ENCODE data around the gene FGF22.

DNA sequence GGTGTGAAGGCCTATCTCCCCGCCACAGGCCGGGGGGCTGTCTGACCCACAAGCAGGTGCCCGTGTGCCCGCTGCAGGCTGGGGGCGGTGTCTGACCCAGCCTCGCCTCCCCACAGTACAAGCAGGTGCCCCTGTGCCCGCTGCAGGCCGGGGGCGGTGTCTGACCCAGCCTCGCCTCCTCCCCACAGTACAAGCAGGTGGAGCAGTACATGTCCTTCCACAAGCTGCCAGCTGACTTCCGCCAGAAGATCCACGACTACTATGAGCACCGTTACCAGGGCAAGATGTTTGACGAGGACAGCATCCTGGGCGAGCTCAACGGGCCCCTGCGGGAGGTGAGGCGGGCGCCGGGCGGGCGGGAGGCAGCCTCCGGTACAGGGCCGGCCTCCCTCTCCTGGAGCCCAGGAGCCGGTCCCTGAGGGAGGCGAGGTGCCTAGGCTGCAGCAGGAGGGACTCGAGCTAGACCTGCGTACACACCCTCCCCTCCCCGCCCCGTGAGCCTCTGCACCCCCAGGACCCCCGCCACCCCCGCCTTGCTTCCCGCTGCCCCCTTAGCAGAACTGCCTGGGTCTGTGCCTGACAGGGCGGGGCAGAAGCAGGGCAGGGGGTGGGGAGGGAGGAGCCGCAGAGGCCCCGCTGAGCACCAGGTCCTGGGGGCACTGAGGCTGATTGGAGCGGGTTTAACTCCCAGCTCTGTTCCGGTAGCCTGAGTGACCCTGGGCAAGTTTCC lies 29.4 kb upstream of the FGF22 start:
- TF ChIP-seq MAX (IDR thresholded peaks at IDR 0.05) (peak; percentile 50; the same call in 1 of the 2 replicates), RAD21 (IDR thresholded peaks at IDR 0.05; ENCODE audit: low read depth) (no peak), CREB1 (IDR thresholded peaks at IDR 0.05; ENCODE audit: low read depth) (no peak), YY1 (IDR thresholded peaks at IDR 0.05; ENCODE audit: low read depth) (no peak), TAF1 (IDR thresholded peaks at IDR 0.05; ENCODE audit: low read depth) (no peak; the same call in 1 of the 2 replicates), EGR1 (IDR thresholded peaks at IDR 0.05) (no peak), EP300 (IDR thresholded peaks at IDR 0.05; ENCODE audit: borderline replicate concordance) (no peak), NFIC (IDR thresholded peaks at IDR 0.05) (no peak; the same call in 1 of the 2 replicates), USF1 (IDR thresholded peaks at IDR 0.05) (no peak), CEBPB (IDR thresholded peaks at IDR 0.05) (no peak), TEAD4 (IDR thresholded peaks at IDR 0.05) (no peak), TCF12 (IDR thresholded peaks at IDR 0.05; ENCODE audit: low read depth) (no peak)
- TF ChIP-seq, protein P1, sequence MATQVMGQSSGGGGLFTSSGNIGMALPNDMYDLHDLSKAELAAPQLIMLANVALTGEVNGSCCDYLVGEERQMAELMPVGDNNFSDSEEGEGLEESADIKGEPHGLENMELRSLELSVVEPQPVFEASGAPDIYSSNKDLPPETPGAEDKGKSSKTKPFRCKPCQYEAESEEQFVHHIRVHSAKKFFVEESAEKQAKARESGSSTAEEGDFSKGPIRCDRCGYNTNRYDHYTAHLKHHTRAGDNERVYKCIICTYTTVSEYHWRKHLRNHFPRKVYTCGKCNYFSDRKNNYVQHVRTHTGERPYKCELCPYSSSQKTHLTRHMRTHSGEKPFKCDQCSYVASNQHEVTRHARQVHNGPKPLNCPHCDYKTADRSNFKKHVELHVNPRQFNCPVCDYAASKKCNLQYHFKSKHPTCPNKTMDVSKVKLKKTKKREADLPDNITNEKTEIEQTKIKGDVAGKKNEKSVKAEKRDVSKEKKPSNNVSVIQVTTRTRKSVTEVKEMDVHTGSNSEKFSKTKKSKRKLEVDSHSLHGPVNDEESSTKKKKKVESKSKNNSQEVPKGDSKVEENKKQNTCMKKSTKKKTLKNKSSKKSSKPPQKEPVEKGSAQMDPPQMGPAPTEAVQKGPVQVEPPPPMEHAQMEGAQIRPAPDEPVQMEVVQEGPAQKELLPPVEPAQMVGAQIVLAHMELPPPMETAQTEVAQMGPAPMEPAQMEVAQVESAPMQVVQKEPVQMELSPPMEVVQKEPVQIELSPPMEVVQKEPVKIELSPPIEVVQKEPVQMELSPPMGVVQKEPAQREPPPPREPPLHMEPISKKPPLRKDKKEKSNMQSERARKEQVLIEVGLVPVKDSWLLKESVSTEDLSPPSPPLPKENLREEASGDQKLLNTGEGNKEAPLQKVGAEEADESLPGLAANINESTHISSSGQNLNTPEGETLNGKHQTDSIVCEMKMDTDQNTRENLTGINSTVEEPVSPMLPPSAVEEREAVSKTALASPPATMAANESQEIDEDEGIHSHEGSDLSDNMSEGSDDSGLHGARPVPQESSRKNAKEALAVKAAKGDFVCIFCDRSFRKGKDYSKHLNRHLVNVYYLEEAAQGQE (IDR thresholded peaks at IDR 0.05; ENCODE audit: low read depth), result no peak
